GM04503 (cell line): Measurements from ENCODE around the gene DAND5.

Experiments used
- DNase-seq: peaks from one replicate; pipeline ENCODE4 v3.0.0-alpha.2; 2012; ENCODE audit warnings: low read depth

DAND5 gene, protein sequence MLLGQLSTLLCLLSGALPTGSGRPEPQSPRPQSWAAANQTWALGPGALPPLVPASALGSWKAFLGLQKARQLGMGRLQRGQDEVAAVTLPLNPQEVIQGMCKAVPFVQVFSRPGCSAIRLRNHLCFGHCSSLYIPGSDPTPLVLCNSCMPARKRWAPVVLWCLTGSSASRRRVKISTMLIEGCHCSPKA

DNA sequence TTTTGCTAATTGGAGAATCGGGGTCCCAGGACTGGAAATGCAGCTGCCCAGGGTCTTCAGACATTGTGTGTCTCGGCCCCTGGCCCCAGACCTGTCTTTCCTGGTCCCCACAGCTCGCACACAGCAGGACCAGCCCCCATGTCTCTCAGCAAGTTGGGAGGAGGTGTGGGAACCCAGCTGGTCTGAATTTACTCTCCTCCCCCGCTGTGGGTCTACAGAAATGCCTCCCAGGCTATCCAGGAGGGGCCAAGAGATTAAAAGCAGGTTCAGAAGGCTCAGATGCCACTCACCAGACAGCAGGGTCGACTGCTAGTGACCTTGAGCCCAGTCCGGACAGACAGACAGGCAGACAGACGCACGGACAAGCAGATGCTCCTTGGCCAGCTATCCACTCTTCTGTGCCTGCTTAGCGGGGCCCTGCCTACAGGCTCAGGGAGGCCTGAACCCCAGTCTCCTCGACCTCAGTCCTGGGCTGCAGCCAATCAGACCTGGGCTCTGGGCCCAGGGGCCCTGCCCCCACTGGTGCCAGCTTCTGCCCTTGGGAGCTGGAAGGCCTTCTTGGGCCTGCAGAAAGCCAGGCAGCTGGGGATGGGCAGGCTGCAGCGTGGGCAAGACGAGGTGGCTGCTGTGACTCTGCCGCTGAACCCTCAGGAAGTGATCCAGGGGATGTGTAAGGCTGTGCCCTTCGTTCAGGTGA lies at the start of gene DAND5:
TSS of gene DAND5 (plus strand) at position 285 of the 697 bp plus-strand sequence. CDS start at position 370, 85 bp downstream.
- DNase-seq = no peak

DNA sequence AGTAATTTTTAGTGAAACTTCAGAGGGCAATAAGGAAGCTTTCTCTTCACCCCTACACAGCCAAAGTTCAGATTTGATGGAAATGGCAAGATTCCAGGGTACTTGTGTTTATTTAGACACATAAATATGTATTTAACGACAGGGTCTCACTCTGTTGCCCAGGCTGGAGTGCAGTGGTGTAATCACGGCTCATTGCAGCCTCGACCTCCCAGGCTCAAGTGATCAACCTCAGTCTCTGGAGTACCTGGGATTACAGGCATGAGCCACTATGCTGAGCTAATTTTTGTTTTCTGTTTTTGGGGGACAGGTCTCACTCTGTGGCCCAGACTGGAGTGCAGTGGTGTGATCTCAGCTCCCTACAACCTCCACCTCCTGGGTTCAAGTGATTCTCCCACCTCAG lies 48.3 kb upstream of the DAND5 start:
- no peak for DNase-seq

DNA sequence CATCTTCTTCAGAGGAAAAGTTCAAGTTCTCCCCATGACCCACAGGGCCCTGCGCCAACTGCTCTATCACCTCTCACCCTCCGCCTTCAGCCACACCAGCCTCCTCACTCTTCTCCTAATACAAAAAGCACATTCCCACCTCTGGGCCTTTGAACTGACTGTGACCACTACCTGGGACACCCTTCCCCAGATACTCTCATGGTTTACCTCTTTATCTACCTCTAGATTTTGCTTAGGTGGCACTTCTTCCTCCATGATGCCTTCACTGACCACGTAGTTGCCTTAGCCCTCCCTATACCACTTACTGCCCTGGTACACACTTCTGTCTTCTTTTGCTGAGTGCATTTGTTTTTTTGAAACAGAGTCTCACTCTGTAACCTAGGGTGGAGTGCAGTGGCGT lies 46.4 kb upstream of the DAND5 start:
- no peak for DNase-seq

DNA sequence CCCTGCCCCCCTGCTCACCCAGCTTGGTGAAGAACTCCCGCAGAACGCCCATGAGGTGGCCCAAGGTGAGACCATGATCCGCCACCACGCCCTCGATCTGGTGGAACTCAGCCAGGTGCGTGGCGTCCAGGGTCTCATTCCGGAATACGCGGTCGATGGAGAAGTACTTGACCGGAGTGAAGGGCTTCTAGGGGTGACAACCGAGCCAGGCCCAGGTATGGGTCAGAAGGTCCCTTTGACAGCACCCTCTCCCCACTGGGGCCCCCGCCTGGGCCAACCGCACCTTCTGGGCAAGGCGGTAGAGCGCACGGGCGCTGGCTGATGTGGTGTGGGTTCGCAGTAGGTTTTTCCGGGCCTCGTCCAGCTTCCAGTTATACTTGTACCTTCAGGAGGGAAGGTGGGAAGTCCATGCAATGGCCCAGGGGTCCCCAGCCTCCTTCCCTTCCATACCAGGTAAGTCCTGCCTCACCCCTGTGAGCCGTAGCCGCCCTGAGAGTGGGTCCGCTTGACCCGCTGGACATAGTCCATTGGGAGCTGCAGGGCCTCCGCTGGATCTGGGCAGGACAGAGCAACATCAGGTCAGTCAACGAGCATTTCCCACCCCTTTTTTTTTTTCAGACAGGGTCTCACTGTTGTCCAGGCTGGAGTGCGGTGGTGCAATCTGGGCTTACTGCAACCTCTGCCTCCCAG lies 44.6 kb upstream of the DAND5 start:
- DNase-seq = no peak

DNA sequence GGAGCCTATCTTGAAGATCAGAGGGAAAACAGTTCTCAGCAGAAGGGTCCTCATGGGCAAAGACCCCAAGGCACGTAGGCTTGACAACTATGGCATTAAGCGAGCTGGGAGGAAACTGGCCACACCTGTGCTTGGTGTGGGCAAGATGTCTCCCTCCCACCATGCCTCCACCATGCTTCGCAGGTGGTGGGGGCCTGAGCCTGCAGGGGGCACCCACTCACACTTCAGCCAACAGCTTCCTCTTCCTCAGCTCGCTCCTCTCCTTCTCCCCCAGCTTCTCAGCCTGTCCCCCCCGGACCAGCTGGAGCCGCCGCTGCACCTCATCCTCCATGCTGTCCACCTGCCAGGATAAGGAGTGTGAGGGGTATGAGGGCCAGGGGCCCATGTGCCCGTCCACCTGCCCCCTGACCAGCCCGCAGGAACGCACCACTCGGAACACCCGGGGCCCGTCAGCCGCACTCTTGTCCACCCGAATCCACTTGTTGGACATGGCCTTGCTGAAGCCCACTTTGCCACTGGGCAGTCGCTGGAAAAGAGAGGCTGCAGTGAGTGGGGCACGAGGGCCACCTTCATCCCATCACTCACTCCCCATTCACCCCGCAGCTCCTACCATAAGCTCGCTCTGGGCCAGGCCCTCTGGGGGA lies 39.3 kb upstream of the DAND5 start:
- DNase-seq = no peak

DNA sequence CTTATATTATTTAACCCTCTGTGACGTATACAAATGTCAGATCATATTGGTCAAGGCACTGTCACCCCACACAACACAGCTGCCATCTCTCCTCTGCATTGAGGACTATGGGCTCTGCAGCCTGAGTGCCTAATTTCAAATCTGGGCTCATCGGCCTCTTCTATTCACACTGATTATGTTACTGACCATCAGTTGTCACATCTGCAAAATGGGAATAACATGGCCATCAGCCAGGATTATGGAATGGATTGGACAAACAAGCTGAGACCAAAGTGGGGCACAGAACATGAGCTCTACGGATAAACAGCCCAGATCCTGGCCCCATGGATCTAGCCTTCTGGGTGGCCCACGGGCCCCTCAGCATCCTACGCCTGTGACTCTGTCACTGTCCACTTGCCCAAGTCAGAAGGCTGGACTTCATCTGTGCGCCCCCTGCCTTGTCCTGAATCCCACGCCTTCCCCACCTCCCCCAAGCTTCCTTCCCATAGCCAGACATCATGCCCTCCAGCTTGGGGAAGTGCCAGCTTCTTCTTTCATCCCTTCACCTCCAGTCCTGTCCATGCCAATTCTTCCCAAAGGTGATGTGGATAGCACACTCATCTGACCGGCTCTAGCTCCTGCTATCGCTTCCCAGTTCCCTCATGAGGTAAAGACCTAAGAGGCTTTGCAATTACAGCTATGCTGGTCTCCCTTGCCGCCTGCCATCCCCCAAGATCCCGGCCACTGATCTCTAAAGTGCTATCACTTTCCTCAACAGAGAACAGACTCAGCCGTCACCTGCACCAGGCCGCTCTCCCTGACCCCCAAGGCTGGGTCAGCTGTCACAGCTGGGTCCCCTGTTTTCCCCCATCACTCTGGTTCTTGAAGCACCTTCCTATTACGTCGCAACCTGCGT lies 36.7 kb upstream of the DAND5 start:
- DNase-seq = no peak

DNA sequence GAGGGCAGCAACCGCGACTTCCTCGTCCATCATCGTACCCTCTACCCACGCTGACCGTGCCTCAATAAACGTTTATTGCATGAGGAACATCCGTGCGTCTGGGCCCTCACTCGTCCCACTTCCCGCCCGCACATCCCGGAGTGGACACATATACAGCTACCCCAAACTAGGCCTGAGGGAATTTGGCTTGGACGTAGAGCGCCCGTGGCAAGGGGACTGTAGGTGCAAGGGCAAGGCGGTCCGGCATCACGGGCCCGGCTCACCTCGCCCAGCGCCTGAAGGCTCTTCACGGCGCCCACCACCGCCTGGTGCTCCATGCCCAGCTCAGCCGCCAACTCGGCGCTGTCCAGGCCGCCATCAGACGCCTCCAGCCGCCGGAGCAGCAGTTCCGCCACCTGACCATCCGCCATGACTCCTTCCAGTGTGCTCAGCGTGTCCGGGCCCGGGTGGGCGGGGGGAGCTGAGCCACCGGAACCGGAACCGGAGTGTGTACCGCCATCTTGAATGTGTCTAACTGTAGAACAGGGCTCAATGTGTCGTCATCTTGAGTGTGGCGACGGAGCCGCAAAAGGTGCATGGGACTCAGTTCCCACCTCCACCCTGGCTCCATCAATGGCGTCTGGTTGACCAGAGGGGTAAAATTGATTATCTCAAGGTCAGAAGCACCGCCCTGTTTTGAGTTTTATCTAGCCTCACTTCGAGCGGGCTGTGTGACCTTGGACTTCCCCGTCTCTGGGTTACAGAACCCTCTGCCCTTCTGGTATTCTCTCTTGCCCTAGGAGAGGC lies 35.9 kb upstream of the DAND5 start, which contains the start of gene FARSA:
TSS of gene FARSA (minus strand) at position 425 of the 786 bp plus-strand sequence. CDS start at position 410, 15 bp downstream.
- no peak for DNase-seq

DNA sequence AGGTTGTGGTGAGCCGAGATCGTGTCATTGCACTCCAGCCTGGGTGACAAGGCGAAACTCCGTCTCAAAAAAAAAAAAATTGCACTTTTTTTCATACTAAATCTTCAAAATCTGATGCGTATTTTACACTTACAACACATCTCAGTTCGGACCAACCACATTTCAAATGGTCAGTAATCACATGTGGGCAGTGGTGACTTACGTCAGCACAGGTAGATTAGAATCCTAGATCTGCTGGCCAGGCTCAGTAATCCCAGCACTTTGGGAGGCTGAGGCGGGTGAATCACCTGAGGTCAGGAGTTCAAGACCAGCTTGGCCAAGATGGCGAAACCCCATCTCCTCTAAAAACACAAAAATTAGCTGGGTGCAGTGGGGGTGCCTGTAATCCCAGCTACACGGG lies 34.3 kb upstream of the DAND5 start:
- DNase-seq = no peak

DNA sequence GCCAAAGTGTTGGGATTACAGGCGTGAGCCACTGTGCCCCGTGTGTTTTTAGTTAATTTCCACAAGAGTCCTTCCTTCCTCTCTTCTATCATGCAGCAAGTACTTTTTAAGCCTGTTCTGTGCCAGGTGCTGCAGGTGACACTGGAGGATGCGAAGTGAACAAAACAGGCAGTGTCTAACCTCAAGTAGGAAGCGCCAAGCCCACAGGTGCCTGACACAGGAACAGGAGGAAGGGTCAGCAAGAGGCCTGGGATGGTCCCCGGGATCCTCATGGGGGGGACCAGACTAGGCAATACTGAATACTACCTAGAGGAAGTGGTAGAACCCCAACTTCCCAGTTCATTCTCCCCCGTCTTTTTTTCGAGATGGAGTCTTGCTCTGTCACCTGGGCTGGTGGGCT lies 32.8 kb upstream of the DAND5 start:
- DNase-seq = no peak

DNA sequence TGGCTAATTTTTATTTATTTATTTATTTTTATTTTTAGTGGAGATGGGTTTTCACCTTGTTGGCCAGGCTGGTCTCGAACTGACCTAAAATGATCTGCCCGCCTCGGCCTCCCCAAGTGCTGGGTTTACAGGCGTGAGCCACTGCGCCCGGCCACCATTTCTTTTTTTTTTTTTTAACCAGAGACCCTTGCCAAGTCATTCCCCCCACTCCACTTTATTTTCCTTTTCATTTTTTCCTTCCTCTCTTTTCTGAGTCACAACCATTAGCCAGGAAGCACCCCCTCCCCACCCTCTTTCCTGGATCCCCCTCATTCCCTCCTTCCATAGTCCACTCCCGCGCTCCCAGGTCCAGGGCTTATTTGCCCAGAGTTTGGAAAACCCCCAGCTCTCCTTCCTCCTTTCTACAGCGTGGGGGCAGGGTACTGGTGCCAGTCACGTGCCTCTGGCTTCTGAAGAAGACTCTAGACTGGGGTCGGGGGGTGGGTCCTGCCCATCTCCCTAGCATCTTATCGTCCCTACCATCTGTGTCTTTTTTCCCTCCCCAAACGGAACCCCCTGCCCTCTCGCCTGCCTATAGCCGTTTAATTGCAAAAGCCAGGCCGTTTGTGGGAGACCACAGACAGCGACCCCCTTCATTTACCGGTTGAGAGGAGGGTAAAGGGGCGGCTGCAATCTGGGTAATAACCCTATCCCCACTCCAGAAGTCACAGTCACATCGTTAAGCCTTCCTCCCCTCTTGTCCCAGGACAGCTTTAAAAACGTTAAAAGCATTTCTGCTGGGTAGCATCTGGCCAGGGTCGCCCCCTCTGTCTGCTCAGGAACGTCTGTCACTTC lies 32.1 kb upstream of the DAND5 start:
- DNase-seq = no peak

DNA sequence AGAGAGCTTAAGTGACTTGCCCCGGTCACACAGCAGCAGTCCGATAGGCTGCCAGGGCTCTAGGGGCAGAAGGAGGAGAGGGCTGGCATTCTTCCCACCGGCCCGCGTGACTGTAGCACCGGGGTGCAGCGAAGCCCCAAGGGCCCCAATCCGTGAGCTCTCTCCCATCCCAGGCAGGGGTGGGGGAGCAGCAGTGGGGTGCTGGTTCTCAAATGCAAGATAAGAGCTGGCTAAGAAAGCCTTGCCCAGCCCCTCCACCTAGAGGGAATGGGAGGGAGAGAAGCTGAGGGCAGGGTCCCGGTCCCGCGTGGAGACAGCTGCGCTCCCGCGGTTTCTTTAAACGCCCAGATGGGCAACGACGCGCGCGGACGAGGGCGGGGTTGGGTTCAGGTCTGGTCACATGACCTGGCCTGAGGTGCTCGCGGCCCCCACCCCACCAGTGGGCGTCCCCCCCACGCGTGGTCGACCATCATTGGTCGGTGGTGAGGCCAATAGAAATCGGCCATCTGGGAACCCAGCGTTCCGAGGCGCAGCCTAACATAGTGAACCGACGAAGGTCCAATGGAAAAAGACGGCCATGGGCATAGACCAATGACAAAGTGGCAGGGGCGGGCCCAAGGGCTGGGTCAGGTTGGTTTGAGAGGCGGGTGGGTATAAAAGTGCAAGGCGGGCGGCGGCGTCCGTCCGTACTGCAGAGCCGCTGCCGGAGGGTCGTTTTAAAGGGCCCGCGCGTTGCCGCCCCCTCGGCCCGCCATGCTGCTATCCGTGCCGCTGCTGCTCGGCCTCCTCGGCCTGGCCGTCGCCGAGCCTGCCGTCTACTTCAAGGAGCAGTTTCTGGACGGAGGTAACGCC lies 31.2 kb upstream of the DAND5 start, which contains the start of gene CALR:
TSS of gene CALR (plus strand) at position 683 of the 852 bp plus-strand sequence. CDS start at position 754, 71 bp downstream.
- peak; percentile 97 for DNase-seq

DNA sequence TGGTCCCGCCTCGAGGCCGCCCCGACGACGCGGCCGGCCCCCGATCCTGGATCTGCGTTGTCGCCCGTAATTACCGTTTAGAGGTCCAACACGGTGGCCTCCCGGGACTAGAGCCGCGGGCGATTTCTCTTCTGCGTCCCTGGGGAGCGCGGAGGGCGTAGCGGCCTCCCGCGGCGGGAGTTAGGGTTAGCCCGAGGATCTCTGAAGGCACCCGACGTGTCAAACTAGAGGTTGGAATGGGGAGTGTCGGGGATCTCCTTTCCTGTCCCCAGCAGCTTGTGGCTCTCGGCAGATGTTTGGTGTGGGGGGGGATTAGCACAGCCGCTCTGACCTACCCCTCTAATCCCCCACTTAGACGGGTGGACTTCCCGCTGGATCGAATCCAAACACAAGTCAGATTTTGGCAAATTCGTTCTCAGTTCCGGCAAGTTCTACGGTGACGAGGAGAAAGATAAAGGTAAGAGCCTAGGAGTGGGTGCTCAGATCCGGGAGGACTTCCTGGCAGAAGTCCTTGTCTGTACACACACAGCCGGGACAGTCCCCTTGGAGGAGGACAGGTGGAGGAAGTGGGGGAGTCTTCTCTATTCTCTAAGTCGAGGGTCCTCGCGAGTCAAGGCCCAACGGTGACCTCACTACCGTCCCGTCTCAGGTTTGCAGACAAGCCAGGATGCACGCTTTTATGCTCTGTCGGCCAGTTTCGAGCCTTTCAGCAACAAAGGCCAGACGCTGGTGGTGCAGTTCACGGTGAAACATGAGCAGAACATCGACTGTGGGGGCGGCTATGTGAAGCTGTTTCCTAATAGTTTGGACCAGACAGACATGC lies 30.4 kb upstream of the DAND5 start:
- DNase-seq = no peak

DNA sequence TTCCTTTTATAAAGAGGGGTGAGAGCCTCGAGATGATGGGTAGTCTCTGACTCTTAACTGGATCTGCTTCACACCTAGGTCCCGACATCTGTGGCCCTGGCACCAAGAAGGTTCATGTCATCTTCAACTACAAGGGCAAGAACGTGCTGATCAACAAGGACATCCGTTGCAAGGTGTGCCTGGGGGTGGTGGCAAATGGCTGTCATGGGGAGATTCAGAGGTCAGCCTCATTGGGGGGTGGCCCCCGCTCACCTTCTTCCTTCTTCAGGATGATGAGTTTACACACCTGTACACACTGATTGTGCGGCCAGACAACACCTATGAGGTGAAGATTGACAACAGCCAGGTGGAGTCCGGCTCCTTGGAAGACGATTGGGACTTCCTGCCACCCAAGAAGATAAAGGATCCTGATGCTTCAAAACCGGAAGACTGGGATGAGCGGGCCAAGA lies 29.4 kb upstream of the DAND5 start:
- no peak for DNase-seq

DNA sequence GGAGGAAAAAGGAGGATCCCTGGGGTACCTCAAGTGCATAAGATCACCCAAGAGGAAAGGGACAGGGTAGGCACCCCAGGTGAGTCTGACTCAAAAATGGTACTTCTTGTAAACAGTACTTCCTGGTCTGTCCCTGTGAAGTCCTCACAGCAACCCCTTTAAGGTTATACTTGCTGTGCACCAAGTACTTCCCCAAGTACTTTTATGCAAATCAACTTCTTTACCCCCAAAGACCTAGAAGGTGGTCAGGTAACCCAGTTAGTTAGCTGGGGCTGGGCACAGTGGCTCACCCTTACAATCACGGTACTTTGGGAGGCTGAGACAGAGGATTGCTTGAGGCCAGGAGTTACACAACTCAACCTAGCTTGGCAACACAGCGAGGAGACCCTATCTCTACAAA lies 28.5 kb upstream of the DAND5 start:
- DNase-seq = no peak

DNA sequence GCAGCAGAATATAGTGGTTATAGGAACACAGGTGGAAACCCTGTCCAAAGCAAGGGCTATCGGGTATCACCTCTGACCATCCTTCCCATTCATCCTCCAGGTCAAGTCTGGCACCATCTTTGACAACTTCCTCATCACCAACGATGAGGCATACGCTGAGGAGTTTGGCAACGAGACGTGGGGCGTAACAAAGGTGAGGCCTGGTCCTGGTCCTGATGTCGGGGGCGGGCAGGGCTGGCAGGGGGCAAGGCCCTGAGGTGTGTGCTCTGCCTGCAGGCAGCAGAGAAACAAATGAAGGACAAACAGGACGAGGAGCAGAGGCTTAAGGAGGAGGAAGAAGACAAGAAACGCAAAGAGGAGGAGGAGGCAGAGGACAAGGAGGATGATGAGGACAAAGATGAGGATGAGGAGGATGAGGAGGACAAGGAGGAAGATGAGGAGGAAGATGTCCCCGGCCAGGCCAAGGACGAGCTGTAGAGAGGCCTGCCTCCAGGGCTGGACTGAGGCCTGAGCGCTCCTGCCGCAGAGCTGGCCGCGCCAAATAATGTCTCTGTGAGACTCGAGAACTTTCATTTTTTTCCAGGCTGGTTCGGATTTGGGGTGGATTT lies 25.8 kb upstream of the DAND5 start:
- DNase-seq = no peak

DNA sequence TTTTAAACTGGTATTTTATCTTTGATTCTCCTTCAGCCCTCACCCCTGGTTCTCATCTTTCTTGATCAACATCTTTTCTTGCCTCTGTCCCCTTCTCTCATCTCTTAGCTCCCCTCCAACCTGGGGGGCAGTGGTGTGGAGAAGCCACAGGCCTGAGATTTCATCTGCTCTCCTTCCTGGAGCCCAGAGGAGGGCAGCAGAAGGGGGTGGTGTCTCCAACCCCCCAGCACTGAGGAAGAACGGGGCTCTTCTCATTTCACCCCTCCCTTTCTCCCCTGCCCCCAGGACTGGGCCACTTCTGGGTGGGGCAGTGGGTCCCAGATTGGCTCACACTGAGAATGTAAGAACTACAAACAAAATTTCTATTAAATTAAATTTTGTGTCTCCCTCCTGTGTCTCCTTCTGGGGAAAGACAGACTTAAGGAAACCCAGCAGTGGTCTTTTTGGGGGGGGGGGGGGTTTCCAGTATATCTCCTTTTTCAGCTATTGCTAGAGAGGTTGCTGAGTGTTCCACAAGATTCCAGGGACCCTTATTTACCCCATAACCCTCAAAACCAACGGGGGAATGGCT lies 25.2 kb upstream of the DAND5 start:
- DNase-seq = no peak

DNA sequence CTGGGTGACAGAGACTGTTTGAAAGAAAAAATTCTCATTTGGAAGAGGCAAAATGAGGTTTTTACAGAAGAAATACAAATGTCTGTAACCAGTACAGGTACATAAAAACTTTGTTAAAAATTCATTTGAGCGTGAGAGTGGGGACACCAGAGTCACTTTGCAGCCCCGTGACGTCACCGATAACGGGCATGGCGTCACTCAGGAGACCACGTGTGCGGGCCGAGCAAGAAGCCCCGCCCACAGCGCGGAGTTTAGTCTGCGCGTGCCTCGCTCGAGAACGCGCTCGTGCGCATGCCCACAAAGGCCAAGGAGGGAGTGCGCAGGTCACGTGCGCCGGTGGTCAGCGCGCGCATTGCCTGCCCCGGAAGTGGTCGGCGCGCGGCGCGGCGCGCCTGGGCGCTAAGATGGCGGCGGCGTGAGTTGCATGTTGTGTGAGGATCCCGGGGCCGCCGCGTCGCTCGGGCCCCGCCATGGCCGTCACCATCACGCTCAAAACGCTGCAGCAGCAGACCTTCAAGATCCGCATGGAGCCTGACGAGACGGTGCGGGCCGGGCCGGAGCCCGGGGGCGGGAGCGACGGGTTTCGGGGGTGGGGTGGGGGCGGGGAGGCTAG lies 23.8 kb upstream of the DAND5 start, which contains the start of gene RAD23A:
TSS of gene RAD23A (plus strand) at position 384 of the 613 bp plus-strand sequence. CDS start at position 471, 87 bp downstream.
- DNase-seq = peak; percentile 78
